ENCODE data around the gene STIMATE.

DNA sequence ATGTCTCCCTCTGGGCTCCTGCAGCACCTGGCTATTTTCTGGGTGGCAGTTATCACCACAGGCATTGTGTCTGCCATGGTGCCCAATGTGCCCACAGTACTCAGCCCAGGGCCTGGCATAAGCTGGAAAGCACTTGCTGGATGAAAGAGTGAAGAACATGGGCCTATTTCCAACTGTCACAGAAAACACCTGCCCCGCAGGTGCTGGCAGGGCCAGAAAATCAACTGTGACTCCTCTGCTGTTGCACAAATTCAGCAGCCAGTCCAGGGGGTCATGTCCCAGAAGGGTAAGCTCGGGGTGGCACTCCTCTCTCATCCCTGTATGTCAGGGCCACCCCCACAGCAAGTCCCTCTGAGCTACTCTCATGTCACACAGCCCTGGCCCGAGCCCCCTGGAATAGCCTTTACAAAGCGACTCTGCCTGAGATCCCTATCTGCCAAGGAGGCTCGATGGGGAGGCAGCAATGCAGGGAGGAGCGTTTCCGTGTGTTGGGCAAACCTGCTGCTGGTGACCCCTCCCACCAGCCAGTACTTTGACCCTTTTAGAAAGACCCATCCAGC lies 85.8 kb downstream of the STIMATE start:
- TF ChIP-seq, protein P1, sequence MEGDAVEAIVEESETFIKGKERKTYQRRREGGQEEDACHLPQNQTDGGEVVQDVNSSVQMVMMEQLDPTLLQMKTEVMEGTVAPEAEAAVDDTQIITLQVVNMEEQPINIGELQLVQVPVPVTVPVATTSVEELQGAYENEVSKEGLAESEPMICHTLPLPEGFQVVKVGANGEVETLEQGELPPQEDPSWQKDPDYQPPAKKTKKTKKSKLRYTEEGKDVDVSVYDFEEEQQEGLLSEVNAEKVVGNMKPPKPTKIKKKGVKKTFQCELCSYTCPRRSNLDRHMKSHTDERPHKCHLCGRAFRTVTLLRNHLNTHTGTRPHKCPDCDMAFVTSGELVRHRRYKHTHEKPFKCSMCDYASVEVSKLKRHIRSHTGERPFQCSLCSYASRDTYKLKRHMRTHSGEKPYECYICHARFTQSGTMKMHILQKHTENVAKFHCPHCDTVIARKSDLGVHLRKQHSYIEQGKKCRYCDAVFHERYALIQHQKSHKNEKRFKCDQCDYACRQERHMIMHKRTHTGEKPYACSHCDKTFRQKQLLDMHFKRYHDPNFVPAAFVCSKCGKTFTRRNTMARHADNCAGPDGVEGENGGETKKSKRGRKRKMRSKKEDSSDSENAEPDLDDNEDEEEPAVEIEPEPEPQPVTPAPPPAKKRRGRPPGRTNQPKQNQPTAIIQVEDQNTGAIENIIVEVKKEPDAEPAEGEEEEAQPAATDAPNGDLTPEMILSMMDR (conservative IDR thresholded peaks at IDR 0.05; ENCODE audit: low read depth, low read length) = no peak
- TF ChIP-seq SMC3 (IDR thresholded peaks at IDR 0.05; ENCODE audit: low read depth, low read length) = no peak
- TF ChIP-seq NFE2L2 (IDR thresholded peaks at IDR 0.05; ENCODE audit: low read depth, low read length) = no peak
- TF ChIP-seq RCOR1 (IDR thresholded peaks at IDR 0.05; ENCODE audit: insufficient replicate concordance, low read length) = no peak
- no peak for TF ChIP-seq RFX5 (IDR thresholded peaks at IDR 0.05; ENCODE audit: low read depth, low read length)
- no peak for TF ChIP-seq MAFK (IDR thresholded peaks at IDR 0.05; ENCODE audit: low read depth, low read length)

Data from IMR-90 (cell line).